GM19193 (cell line): ENCODE measurements around the gene PTPRK.

ENCODE experiments used
- POLR2A ChIP-seq: IDR thresholded peaks from 4 replicates; pipeline ENCODE4 v1.6.1; 2011; ENCODE audit not compliant: insufficient read depth, insufficient read length; ENCODE audit errors: extremely low read depth

Gene PTPRK

DNA sequence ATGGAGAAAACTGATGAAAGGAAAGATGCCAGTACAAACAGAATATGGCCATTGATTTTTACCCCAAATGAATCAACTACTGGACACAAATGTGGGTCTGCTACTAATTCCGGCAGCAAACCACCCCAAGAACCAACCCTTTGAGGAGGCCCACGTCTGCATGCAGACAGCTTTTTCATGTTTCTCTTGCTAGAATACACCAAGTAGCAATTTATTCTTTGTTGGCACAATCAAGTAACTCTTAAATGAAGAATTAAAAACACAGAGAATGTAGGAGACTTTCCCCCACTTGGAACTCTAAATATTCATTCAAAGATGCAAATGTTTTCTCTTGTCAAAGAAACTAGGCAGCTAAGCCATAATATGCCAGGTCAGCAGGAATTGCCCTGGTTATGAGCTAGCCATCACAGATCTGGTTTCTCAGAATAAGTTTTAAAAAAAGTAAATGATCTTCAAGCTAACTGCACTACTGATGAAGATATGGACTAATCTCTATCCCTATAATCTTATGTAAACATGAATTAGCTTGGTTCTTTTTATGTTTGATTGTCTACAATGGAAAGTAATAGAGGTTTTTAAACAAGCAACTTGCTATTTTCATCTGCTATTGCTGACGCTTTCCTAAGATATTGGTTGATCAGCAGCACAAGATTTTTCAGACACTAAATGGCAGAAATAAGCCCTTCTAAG lies 456.4 kb downstream of the PTPRK start:
- TF ChIP-seq POLR2A, result no peak

DNA sequence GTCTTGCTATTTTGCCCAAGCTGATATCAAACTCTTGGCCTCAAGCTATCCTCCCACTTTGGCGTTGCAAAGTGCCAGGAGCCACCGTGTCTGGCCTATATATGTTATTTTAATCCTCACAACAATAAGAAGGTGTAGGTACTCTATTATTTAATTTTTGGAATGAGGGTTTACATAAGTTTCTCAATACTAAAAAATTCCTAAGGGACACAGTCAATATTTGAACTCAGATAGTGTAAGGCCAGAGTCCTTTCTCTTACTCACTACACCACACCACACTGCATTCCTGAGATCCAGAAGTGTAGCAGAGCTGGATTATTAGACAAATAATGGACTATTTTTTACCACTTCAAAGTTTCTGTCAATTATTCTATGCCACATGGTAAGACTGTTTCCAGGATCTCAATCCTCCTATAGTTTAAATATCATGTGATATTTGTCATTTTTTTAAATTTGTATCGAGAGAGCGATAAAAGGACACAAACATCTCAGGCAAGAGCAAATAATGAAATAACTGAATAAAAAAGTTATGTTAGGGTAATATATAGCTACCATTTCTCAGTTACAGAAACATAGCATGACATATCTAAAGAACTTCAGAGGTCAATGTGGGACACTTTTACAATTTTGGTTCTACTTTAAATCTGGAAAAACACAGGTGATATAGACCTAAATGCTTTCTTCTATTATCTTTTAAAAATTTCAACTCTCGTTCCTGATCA lies 457.4 kb downstream of the PTPRK start:
- TF ChIP-seq POLR2A, result no peak

DNA sequence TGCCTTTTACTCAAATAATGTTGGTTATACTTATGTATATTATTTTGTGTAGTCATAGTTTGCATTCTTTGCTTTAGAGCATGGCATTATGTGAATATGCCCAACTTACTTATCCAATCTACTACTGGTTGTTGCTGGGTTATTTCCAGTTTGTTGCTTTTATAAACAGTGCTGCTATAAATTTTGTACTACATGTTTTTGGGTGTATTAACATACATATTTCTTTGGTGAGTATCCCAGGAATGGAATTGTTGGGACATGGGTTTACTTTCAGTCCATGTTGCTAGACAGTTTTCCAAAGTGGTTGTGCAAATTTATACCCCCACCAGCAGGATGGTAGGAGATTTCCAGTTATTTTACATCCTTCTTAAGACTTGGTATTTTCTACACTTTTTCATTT lies 462.5 kb downstream of the PTPRK start:
- no peak for TF ChIP-seq POLR2A

DNA sequence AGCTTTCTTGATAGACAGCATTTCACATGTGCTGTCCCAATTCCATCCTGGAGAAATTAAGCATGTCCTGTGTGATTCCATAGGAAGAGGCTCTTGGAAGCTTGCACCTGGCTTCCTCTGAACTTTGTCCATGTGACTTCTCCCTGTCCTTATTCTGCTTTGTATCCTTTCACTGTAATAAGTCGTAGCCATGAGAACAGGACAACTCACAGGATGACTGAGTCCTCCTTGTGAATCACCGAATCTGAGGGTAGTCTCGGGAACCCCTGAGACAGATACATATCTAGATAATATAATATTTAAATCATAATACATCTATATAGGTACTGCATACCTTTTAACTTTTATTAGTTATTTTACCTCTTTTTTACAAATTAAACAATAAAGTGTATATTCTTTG lies 462.9 kb downstream of the PTPRK start:
- TF ChIP-seq POLR2A, result no peak

DNA sequence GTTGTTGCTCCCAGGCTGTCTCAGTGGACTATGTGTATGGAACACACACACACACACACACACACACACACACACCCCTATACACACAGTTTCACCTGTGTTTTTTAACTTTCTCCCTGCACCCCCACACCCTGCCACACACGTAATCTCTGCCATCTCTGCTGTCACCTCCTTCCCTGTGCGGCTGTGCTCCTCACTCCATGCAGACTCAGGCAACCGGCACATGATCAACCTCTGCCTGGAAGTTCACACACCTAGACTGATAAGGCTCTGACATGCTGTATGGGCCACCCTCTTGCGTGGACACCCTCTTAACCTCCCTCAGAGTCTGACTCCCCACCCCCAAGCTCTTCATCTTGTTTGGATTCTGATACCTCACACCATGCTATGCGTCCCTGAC lies 467.3 kb downstream of the PTPRK start:
- no peak for TF ChIP-seq POLR2A

DNA sequence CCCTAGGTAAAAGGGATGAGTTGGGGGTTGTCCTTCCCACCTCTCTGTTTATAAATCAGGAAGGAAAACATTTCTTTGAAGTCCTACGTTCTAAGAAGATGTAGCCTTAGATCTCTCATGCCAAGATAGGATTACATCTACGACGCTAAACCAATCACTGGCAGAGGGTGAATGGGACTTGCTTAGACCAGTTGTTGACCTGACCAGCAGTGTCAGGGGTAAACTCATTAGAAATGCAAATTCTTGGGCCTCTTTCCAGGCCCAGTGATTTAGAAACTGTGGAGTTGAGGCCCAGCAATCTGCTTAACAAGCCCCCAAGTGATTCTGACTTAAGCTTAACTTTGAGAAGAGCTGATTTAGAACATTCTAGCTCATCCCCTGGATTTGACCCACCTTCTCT lies 472.4 kb downstream of the PTPRK start:
- TF ChIP-seq POLR2A, result no peak

DNA sequence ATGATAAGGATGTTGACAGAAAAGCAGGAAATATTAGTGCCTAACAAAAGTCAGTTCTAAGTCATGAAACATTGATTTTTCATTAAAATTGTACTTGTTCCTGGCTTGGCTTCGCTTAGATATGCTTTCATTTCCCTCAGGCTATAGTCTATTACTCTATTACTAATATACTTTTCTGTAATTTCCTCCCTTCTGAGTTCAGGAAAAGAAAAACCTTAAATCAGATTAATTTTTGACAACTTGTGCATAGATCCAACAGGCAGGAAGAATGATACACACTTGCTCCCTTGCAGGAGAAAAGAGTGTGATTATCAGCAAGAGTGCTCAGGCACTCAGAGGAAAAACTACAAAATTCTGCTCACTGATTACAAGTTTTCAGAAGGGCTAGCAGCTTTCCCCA lies 474.4 kb downstream of the PTPRK start:
- TF ChIP-seq POLR2A, result no peak

DNA sequence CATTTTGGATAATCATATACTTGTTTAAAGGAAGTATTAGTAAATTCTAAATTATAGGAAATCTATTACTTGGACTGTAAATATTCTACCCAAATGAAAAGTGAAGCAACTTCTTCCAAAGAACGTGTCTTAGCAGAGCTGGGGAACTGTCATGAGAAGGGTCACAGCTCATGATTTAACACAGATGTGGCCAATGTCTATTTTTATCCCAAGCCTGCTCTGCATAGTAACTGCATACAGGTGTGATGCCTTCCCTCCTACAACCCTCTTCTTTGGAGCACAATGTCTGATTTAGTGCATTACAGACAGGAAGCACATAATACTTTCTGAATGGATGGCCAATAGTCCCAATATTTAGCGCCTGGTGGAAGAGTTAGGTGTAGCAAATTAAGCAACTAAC lies 480.9 kb downstream of the PTPRK start:
- no peak for TF ChIP-seq POLR2A

DNA sequence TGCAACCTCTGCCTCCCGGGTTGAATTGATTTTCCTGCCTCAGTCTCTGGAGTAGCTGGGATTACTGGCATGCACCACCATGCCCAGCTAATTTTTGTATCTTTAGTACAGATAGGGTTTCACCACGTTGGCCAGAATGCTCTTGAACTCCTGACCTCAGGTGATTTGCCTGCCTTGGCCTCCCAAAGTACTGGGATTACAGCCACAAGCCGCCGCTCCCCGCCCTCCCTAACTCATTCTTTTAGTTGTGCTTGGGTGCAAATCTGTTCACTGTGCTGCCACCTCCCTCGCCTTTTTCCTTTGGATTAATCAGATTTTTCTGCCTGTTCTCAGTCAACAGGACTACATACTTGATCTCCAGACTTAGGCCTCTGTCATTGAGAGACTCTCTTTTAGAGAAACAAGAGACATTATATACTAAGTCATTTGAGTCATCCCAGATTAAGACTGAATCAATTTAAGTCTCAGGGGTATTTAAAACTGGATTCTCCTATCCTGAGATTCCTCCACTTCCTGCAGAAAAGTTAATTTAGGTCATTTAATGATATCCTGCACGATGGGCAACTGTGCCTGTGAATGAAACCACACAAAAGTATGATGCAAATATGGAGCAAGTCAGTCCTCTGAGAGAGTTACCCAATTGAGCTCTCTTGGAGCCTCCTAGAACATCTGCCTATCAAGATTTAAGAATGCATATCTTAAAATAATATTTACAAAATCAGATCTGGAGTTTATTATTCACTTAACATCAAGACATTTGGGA lies 483.4 kb downstream of the PTPRK start:
- no peak for TF ChIP-seq POLR2A

DNA sequence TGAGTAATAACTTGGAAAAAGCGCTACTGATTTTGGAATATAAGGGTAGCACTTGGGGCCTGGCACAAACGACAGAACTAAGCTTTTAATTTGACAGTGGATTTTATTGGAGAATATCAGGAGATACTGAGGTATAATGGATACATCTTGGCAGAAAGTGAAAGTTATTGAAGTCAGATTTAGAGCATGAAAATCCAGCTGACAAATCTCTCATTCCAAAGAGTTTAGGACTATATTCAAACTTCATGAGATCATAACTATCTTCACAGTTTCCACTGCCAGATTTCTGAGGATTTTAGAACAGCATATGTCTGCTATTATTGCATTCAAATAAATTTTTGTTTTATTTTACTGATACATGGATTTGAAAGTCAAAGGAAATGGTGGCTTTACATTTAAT lies 487.2 kb downstream of the PTPRK start:
- TF ChIP-seq POLR2A, result no peak

DNA sequence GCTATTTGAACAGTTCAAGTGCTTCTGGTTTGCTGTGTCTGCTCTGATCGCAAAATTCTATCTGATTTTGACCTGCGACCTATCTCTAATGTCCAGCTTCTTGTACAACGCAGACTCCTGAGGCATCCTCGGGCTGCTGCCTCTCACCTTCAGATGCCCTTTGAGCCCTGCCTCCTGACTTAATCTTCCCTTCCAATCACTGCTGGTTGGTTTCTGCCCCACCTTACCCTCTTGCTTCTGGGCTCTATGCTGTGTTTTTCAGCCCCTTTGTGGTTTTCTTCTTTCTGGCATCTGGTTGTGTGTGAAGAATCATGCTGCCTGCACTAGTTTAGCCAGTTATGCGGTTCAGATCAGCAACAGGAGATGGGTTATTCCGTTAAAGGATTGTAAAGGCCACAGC lies 488.4 kb downstream of the PTPRK start:
- no peak for TF ChIP-seq POLR2A

DNA sequence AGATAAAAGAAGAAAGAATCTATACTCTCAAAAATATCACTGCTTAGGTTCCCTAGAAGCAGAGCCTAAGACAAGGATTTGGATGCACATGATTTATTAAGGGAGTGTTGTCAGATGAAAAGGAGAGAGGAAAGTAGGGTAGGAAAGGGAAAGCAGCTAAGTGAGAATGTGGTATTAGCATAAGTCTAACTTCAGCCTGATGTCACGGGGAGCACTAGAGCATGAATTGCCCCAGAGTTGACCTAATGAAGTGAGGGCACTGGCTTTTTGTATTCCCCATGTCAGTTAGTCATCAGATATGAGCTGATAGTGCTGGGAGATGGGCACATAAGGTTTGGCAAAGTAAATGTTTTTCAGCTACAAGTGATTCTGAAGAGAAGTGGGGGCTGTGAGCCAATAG lies 490.6 kb downstream of the PTPRK start:
- TF ChIP-seq POLR2A, result no peak

DNA sequence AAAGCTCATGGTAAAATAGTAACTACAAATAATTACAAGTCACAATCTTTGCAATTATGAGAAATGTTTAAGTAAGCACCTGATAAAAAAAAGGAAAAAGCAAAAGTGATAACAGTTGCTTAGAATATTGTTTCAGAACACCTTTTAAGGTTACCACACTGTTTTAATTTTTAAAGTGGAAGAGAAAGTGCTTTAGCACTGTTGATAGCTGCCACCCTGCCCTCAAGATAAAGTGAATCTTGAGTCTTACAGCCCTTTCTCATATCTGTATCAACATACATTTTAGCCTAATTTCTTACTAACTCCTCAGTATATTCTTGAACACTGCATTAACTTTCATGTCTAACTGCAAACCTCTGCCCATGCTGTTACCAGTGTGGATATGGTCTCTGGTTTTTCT lies 492.2 kb downstream of the PTPRK start:
- TF ChIP-seq POLR2A, result no peak

DNA sequence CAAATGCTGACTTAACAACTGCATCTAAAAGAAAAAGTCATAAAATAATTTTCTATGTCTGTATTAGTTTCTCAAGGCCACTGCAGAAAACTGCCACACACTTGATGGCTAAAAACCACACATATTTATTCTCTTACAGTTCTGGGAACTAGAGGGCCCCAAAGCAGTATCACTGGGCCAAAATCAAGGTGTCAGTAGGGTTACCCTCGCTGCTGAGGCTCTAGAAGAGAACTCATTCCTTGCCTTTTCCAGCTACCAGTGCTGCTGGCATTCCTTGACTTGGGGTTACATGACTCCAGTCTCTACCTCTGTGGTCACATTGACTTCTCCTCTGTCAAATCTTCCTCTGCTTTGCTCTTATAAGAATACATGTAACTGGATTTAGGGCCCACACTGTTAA lies 494.9 kb downstream of the PTPRK start:
- TF ChIP-seq POLR2A, result no peak

DNA sequence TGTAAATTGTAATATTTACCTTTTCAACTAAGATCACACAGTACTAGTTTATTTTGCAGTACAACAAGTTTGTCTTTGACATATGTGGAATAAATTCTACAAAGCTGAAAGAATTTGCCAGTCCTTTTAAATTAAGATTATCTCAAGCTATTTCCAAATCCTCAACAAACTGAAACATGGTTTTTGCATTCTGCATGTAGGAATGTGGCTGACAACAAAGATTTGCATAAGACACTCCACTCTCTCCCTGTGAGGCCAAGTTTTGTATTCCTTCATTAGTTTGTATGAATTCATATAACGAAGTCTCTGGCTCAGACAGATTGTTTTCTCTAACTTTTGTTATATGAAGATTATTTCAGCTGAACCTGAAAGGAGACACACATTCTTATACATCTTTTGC lies 495.4 kb downstream of the PTPRK start:
- TF ChIP-seq POLR2A, result no peak

DNA sequence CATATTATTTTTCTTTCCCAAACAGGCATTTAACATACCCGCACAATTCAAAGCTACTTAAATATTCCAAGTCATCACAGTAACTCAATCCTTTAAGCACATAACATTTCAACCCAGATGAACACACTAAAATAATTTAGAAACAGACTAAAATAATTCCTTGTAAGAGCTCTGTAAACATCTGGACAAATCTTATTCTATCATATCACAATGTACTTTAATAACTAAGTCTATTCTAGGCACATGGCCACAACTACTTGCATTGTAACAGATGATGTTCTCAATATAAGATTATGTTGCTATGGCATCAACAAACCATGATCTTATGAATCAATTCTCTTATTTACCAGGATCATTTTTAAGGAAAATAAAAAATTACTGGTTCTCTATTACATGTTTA lies 496.4 kb downstream of the PTPRK start:
- TF ChIP-seq POLR2A, result no peak
